NCI-H2196 (cell line): ENCODE data around the gene MZB1.
"Not testable (repeated sequence)": the region's sequence is repeated elsewhere in the genome, so short reads cannot be mapped to it uniquely, and the experiment has no call there.

Experiments used
- DNase-seq: peaks from one replicate; lab custom pipeline; 2025; ENCODE audit not compliant: unreplicated experiment; lab: John Stamatoyannopoulos, UW

MZB1 gene

GRCh38 chr5:139410993-139411828, 21.5 kb upstream of the MZB1 start:
- no peak for DNase-seq

- no peak for DNase-seq
Observed at GRCh38 chr5:139410121-139410992, 20.6 kb upstream of the MZB1 start.

GRCh38 chr5:139409116-139409515, 19.4 kb upstream of the MZB1 start:
- DNase-seq: not testable (repeated sequence)

- no peak for DNase-seq
Observed at GRCh38 chr5:139408191-139408590, 18.5 kb upstream of the MZB1 start.

- no peak for DNase-seq
Observed at GRCh38 chr5:139407517-139407916, 17.8 kb upstream of the MZB1 start.

- DNase-seq: no peak
Observed at GRCh38 chr5:139406963-139407362, 17.2 kb upstream of the MZB1 start.

- no peak for DNase-seq
Observed at GRCh38 chr5:139404484-139404840, 14.7 kb upstream of the MZB1 start.

- peak; percentile 98 for DNase-seq
Observed at GRCh38 chr5:139403787-139404483, 14.2 kb upstream of the MZB1 start, which contains the start of gene SPATA24. Gene SPATA24, minus strand, starts transcription at chr5:139404089. Its CDS starts 29 bp downstream, at chr5:139404060.

- no peak for DNase-seq
Observed at GRCh38 chr5:139403418-139403786, 13.7 kb upstream of the MZB1 start.

- DNase-seq: no peak
Observed at GRCh38 chr5:139402561-139403158, 12.9 kb upstream of the MZB1 start.

- DNase-seq: no peak
Observed at GRCh38 chr5:139401546-139401945, 11.8 kb upstream of the MZB1 start.

GRCh38 chr5:139399501-139400121, 9.9 kb upstream of the MZB1 start:
- no peak for DNase-seq

GRCh38 chr5:139397921-139398320, 8.2 kb upstream of the MZB1 start:
- no peak for DNase-seq

- DNase-seq: no peak
Observed at GRCh38 chr5:139396691-139397090, 7.0 kb upstream of the MZB1 start.

GRCh38 chr5:139395844-139396640, 6.3 kb upstream of the MZB1 start:
- DNase-seq: no peak

- DNase-seq: no peak
Observed at GRCh38 chr5:139394654-139395566, 5.2 kb upstream of the MZB1 start, which contains the start of gene PROB1. Gene PROB1, minus strand, starts transcription at chr5:139395104. Its CDS starts 23 bp downstream, at chr5:139395081.

- DNase-seq: no peak
Observed at GRCh38 chr5:139394123-139394653, 4.5 kb upstream of the MZB1 start.

GRCh38 chr5:139393497-139394122, 3.9 kb upstream of the MZB1 start:
- no peak for DNase-seq
